PC-3 (cell line): ENCODE data around the gene RABGAP1L. TPM values are rescaled to one million over a fixed set of nuclear protein-coding genes. Genes with fewer than 3 reads are reported as not detected.

Experiments used
- ATAC-seq: fragments of 200-7000 bp; cut with Tn5 transposase; 2 replicates; pipeline ENCODE4 v1.9.1; 2020; ENCODE audit warnings: mild to moderate bottlenecking, moderate library complexity
- BruUV-seq: library from RNA; stranded (reverse); fragments of 400-500 nt; replicated peaks from 2 replicates; lab custom pipeline; 2021; lab: Mats Ljungman, UMichigan
- CTCF ChIA-PET: fragments of 300-600 bp; sonication (Branson Sonifier 250); formaldehyde crosslinking; loops from one replicate; lab custom pipeline; 2022; ENCODE audit warnings: antibody characterized with exemption; lab: Charles Lee
- POLR2A ChIA-PET: fragments of 300-600 bp; sonication (Branson Sonifier 250); formaldehyde crosslinking; loops from one replicate; lab custom pipeline; 2022; ENCODE audit warnings: antibody characterized with exemption; ENCODE audit not compliant: unreplicated experiment; lab: Charles Lee
- DNase-seq: peaks from one replicate; pipeline ENCODE4 v3.0.0-alpha.2; 2015
- H2AFZ ChIP-seq: fragments of 300-600 bp; sonication (generic); 2 replicates; pipeline ENCODE4 v1.6.0; 2016; ENCODE audit warnings: antibody characterized with exemption, low read length
- H3F3A ChIP-seq: fragments of 300-600 bp; sonication (generic); one replicate; pipeline ENCODE4 v1.6.0; 2017; ENCODE audit warnings: antibody characterized with exemption, low read length, control low read depth, mild to moderate bottlenecking; ENCODE audit not compliant: unreplicated experiment
- H3K27ac ChIP-seq: fragments of 300-600 bp; sonication (generic); 2 replicates; pipeline ENCODE4 v1.5.1; 2016; ENCODE audit warnings: mild to moderate bottlenecking, low read length
- H3K27me3 ChIP-seq: fragments of 300-600 bp; sonication (generic); 2 replicates; pipeline ENCODE4 v1.6.1; 2016; ENCODE audit warnings: low read length, mixed read lengths
- H3K36me3 ChIP-seq: fragments of 300-600 bp; sonication (generic); 2 replicates; pipeline ENCODE4 v1.6.1; 2016; ENCODE audit warnings: low read depth, mixed run types, low read length, mixed read lengths
- H3K4me1 ChIP-seq: fragments of 300-600 bp; sonication (generic); 2 replicates; pipeline ENCODE4 v1.5.1; 2016; ENCODE audit warnings: low read length; ENCODE audit not compliant: insufficient read depth
- H3K4me2 ChIP-seq: fragments of 300-600 bp; sonication (generic); 2 replicates; pipeline ENCODE4 v1.6.0; 2016; ENCODE audit warnings: low read length
- H3K4me3 ChIP-seq: fragments of 300-600 bp; sonication (generic); 2 replicates; pipeline ENCODE4 v1.5.1; 2016; ENCODE audit warnings: mild to moderate bottlenecking, low read length, mixed read lengths
- H3K79me2 ChIP-seq: fragments of 300-600 bp; sonication (generic); 2 replicates; pipeline ENCODE4 v1.6.1; 2017; ENCODE audit warnings: low read length, mixed read lengths
- H3K9ac ChIP-seq: fragments of 300-600 bp; sonication (generic); 2 replicates; pipeline ENCODE4 v1.6.0; 2016; ENCODE audit warnings: mild to moderate bottlenecking, low read length
- H3K9me2 ChIP-seq: fragments of 300-600 bp; sonication (generic); replicated peaks from 2 replicates; pipeline ENCODE4 v1.6.1; 2016; ENCODE audit warnings: mixed run types, low read length, mixed read lengths
- H3K9me3 ChIP-seq: fragments of 300-600 bp; sonication (generic); 2 replicates; pipeline ENCODE4 v1.6.1; 2016; ENCODE audit warnings: low read length, mixed read lengths
- H4K20me1 ChIP-seq: fragments of 300-600 bp; sonication (generic); 2 replicates; pipeline ENCODE4 v1.6.1; 2016; ENCODE audit warnings: low read length, mixed read lengths
- EZH2 ChIP-seq: fragments of 300-600 bp; sonication (generic); IDR thresholded peaks from one replicate; pipeline ENCODE4 v1.6.1; 2017; ENCODE audit warnings: antibody characterized with exemption, mild to moderate bottlenecking, low read length; ENCODE audit not compliant: unreplicated experiment
- EZH2phosphoT487 ChIP-seq: fragments of 300-600 bp; sonication (generic); IDR thresholded peaks from 2 replicates; pipeline ENCODE4 v1.6.1; 2018; ENCODE audit warnings: mild to moderate bottlenecking, antibody characterized with exemption, low read length, borderline replicate concordance
- intact Hi-C: fragments of 100-400 bp; cut with micrococcal nuclease; formaldehyde crosslinking; loops from 2 replicates; pipeline ENCODE4 v1.9.0; 2023
- total RNA-seq: library from RNA; depleted of rRNA; stranded (reverse); fragments of >200 nt; gene quantifications from 2 replicates; pipeline ENCODE4 v1.2.3, GENCODE V29; 2014
- TF ChIP-seq, protein P1 (sequence below): fragments of 300-600 bp; sonication (generic); conservative IDR thresholded peaks from 2 replicates; pipeline ENCODE4 v1.5.1; 2017; ENCODE audit warnings: antibody characterized with exemption, low read depth, mild to moderate bottlenecking, low read length

Gene RABGAP1L
- total RNA-seq, 1 experiment from 2014 or later = 24.4 TPM

GRCh38 chr1:174836543-174836942 is 677.2 kb downstream of the RABGAP1L start:
- ChIA-PET POLR2A (no interaction called here), CTCF (no interaction called here)
- Histone ChIP-seq H3K36me3 (no peaks in the 10 kb centered on the region), H2AFZ (no peak overlapping the region), H3F3A (no peaks in the 10 kb centered on the region), H4K20me1 (no peaks in the 10 kb centered on the region), H3K4me1 (no peaks in the 10 kb centered on the region), H3K27me3 (no peaks in the 10 kb centered on the region), H3K79me2 (no peaks in the 10 kb centered on the region), H3K4me2 (no peak overlapping the region), H3K27ac (no peak overlapping the region), H3K9ac (no peak overlapping the region), H3K4me3 (no peak overlapping the region), H3K9me3 (no peaks in the 10 kb centered on the region), H3K9me2 (no peaks in the 10 kb centered on the region)
- TF ChIP-seq, protein P1, sequence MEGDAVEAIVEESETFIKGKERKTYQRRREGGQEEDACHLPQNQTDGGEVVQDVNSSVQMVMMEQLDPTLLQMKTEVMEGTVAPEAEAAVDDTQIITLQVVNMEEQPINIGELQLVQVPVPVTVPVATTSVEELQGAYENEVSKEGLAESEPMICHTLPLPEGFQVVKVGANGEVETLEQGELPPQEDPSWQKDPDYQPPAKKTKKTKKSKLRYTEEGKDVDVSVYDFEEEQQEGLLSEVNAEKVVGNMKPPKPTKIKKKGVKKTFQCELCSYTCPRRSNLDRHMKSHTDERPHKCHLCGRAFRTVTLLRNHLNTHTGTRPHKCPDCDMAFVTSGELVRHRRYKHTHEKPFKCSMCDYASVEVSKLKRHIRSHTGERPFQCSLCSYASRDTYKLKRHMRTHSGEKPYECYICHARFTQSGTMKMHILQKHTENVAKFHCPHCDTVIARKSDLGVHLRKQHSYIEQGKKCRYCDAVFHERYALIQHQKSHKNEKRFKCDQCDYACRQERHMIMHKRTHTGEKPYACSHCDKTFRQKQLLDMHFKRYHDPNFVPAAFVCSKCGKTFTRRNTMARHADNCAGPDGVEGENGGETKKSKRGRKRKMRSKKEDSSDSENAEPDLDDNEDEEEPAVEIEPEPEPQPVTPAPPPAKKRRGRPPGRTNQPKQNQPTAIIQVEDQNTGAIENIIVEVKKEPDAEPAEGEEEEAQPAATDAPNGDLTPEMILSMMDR = no peak
- TF ChIP-seq EZH2phosphoT487 (no peak), EZH2 (no peak)
- no peak for ATAC-seq
- no TSS peak for BruUV-seq
- no peak for DNase-seq
- intact Hi-C loops = no loop called here

- BruUV-seq = no TSS peak
- CTCF ChIA-PET = no interaction called here
Observed at GRCh38 chr1:174837386-174837785, 678.1 kb downstream of the RABGAP1L start.

DNA sequence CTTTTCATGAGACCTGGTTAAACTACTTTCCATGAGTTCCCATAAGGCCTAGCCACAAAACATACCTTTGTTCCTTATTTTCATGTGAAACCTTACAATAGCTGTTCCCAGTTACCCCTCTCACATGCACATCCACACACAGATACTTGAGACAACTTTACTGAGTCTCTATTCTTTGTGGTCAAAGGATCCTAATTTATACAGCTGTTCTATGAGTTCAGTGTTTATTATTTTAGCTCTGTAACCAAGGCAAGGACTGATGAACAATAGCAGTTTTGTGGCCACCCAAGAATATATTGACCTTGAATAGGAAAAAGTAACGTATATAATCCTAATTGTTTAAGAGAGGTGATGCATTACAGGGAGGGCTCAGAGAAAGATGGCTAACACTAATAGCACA is 679.9 kb downstream of the RABGAP1L start:
- TF ChIP-seq EZH2phosphoT487 = no peak
- TF ChIP-seq EZH2 = no peak
- TF ChIP-seq, protein P1 = no peak
- H3F3A ChIP-seq = no peaks in the 10 kb centered on the region
- H3K9me2 ChIP-seq = no peaks in the 10 kb centered on the region
- no peaks in the 10 kb centered on the region for H4K20me1 ChIP-seq
- DNase-seq (no peak), ATAC-seq (no peak)
- no peaks in the 10 kb centered on the region for H3K36me3 ChIP-seq
- intact Hi-C loops = no loop called here
- no peak overlapping the region for H3K4me2 ChIP-seq
- no peak overlapping the region for H3K9ac ChIP-seq
- H3K4me1 ChIP-seq = no peaks in the 10 kb centered on the region
- ChIA-PET POLR2A (no interaction called here), CTCF (no interaction called here)
- H3K27me3 ChIP-seq = no peaks in the 10 kb centered on the region
- H3K79me2 ChIP-seq = no peaks in the 10 kb centered on the region
- H3K27ac ChIP-seq = no peak overlapping the region
- H2AFZ ChIP-seq = no peak overlapping the region
- BruUV-seq = no TSS peak
- H3K4me3 ChIP-seq = no peak overlapping the region
- no peaks in the 10 kb centered on the region for H3K9me3 ChIP-seq

More at GRCh38 chr1:174837386-174837785, 678.1 kb downstream of the RABGAP1L start:
- Histone ChIP-seq H2AFZ (no peak overlapping the region), H3K9me3 (no peaks in the 10 kb centered on the region), H3K4me1 (no peaks in the 10 kb centered on the region), H3F3A (no peaks in the 10 kb centered on the region), H3K9me2 (no peaks in the 10 kb centered on the region), H3K36me3 (no peaks in the 10 kb centered on the region), H4K20me1 (no peaks in the 10 kb centered on the region), H3K27me3 (no peaks in the 10 kb centered on the region), H3K4me3 (no peak overlapping the region), H3K79me2 (no peaks in the 10 kb centered on the region), H3K9ac (no peak overlapping the region), H3K27ac (no peak overlapping the region), H3K4me2 (no peak overlapping the region)
- DNase-seq (no peak), ATAC-seq (no peak)
- intact Hi-C loops = no loop called here
- POLR2A ChIA-PET = no interaction called here
- TF ChIP-seq EZH2 (no peak), EZH2phosphoT487 (no peak)
- TF ChIP-seq, protein P1 = no peak
